Activated T-cell treated with anti-CD3 and anti-CD28 coated beads for 1 hour (primary cell): ENCODE measurements around the gene KLHL42.
"Not testable (repeated sequence)": the region's sequence is repeated elsewhere in the genome, so short reads cannot be mapped to it uniquely, and the experiment has no call there.

Source experiments
- DNase-seq: peaks from one replicate; pipeline ENCODE4 v3.0.0-alpha.2; 2020; ENCODE audit warnings: low read depth

The KLHL42 gene

GRCh38 chr12:27817766-27818165 lies 37.7 kb downstream of the KLHL42 start:
- no peak for DNase-seq

DNA sequence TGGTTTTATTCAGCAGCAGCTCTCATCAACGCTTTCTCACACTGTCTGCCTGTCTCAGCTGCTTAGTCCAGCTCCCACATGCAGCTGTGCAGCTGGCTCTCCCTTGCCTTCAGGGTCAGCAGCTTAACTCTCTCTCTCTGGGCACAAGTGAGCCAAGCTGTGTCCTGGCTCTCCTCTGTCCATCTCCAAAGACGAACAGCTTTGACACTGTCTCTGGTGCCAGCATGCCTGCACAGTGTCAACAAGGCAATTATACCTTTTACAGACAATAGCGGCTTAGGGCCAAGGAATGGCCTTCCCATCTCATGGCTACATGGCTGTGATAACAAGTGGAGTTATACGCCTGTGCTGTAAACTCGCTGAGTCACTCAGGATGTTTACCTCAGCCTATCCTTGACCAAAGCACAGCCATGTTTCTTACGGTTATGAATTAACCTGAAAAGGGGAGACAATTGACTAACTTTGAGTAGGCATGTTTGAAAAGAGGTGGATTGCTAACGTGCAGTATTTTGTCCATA lies 38.4 kb downstream of the KLHL42 start:
- DNase-seq, result no peak

GRCh38 chr12:27820564-27820963 lies 40.5 kb downstream of the KLHL42 start:
- DNase-seq, result no peak

DNA sequence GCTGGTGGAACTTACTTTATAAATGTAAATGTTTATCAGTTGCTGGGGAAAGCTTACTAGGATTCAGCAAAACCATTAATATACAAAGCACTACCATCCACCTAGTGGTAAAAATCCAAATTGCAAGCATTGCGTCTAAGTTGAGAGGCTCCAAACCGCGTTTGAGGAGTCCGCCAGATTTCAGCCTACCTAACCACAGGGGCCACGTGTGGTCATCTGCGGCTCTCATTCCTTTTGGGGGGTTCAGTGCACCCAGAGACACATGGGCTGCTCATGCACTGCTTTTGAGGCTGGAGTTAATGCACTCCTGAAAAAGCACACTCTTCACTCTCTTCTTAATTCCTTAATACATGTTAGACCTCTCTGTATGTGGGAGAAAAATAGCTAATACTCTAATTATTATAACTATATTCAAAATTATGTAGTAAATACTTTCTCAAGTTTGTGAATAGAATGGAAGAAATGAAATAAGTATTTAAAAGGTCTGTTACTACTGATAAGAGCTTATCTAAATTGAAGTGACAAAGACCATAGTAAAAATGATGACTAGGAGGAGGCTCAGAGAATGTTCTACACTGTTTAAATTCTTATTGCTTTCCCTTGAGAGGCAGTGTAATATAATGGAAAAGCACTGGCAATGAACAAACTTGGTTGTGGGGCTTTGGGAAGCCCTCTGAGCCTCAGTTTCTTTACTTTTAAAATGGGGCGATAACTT lies 41.4 kb downstream of the KLHL42 start:
- DNase-seq, result no peak

DNA sequence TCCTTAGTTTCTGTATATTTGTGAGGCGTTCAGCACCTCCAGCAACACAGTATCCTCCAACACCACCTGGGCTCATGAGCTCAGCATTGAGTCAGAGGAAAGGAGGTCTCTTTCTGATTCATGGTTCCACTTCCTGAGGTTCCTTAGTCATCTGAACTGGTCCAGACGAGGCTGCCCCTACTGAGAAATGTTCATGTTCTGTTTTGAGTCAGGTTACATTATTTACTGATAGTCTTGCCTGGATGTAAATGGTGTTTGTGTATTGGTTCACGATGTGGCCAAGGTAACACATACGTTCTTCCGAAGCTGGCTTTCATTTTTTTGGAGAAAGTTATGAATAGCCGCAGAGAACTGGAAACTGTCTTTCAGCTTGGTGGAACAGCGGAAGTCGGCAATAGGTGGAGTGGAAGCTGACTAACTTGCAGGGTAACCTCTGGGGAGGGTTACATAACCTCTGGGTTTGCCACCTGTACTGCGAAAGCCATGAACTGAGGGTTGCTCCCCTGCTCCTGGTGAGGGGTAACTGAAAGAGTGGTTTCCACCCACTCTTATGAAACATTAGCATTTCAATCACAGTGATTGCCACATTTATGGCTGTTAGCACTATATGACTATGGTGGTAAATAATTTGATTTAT lies 42.2 kb downstream of the KLHL42 start:
- DNase-seq, result peak; percentile 28

- no peak for DNase-seq
Measured at GRCh38 chr12:27823038-27823437, 43.0 kb downstream of the KLHL42 start.

GRCh38 chr12:27824126-27824842 lies 44.3 kb downstream of the KLHL42 start:
- no peak for DNase-seq

DNA sequence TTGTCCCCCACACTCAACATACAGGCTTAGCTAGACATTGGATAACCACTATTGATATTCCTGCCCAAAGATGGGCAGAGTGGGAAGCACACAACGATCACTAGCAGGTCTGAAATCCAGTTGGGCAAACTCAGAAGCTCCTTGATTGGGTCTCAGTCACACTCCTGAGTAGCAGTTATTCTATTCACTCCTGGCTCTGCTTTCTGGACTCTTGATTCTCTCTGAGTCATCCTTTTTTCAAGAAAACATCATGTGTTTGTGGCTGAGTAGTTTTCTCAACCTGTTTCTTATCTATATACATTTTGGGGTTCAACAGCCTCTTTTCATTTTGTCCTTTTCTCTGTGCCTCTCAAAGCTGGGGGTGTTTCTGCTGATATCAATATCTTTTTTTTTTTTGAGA lies 46.0 kb downstream of the KLHL42 start:
- no peak for DNase-seq

GRCh38 chr12:27828196-27828595 lies 48.2 kb downstream of the KLHL42 start:
- no peak for DNase-seq

DNA sequence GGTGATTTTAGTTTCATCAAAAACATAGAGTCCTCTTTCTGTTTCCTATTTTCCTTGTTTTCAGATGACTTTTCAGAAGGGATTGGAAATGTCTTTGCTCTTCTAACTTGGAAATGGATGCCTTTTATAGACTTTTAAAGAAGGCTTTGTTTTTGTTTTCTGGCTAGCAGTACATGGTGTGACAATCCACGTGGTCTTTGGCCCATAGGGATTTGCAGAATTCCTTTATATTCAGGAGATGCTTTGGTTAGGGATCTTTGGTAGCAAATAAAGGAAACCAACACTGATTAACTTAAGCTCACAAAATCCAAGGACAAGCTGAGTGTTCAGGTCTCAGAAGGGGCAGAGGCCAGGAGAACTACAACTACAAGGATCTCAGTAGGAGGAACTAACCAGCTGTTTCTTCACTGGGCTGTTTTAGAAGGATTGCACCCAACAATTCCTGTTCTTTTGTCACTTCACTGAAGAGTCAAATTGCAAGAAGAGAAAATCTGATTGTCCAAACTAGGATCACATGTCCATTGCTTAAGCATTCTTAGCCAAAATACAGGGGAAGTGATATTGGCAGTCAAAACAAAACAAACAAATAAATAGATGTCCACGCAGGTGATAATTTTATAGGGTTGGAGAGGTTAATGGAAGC lies 58.6 kb downstream of the KLHL42 start:
- DNase-seq, result no peak

- no peak for DNase-seq
Measured at GRCh38 chr12:27840229-27840999, 60.4 kb downstream of the KLHL42 start.

- no peak for DNase-seq
Measured at GRCh38 chr12:27841392-27841882, 61.4 kb downstream of the KLHL42 start.

- no peak for DNase-seq
Measured at GRCh38 chr12:27843714-27844245, 63.7 kb downstream of the KLHL42 start.

GRCh38 chr12:27844366-27845090 lies 64.5 kb downstream of the KLHL42 start:
- DNase-seq, result no peak

- DNase-seq, result no peak
Measured at GRCh38 chr12:27845187-27845586, 65.2 kb downstream of the KLHL42 start.

- not testable (repeated sequence) for DNase-seq
Measured at GRCh38 chr12:27845706-27846105, 65.7 kb downstream of the KLHL42 start.

DNA sequence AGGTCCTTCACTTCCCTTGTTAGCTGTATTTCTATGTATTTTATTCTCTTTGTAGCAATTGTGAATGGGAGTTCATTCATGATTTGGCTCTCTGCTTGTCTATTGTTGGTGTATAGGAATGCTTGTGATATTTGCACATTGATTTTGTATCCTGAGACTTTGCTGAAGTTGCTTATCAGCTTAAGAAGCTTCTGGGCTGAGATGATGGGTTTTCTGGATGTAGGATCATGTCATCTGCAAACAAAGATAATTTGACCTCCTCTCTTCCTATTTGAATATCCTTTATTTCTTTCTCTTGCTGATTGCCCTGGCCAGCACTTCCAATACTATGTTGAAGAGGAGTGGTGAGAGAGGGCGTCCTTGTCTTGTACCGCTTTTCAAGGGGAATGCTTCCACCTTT lies 67.3 kb downstream of the KLHL42 start:
- not testable (repeated sequence) for DNase-seq

- no peak for DNase-seq
Measured at GRCh38 chr12:27851311-27851710, 71.3 kb downstream of the KLHL42 start.

DNA sequence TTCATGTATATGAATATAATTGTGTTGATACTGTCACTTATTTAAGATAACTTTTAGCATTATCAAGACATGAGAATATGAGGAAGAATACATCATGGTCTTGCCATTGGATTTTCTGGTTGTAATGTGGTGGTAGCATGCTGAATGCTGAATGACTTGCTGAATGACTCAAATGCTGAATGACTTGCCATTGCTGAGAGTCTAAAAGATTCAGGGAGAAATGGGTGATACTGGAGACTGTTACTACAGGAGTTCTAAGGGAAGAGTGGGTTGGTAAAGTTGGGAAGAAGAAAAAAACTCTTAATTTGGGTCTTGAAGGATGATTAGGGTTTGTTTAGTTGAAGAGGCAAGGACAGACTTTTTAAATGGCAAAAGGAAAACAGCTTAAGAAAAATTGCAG lies 72.1 kb downstream of the KLHL42 start:
- DNase-seq, result no peak
